Hepatocyte (in vitro differentiated cells): ENCODE measurements around the gene SLC22A23. TPM values are rescaled to one million over a fixed set of nuclear protein-coding genes. Genes with fewer than 3 reads are reported as not detected.

Experiments used
- DNase-seq: peaks from one replicate; pipeline ENCODE4 v3.0.0-alpha.2; 2016; ENCODE audit warnings: low spot score
- H2AFZ ChIP-seq: fragments of 200-600 bp; sonication (generic); 2 replicates; pipeline ENCODE4 v1.6.0; 2016; ENCODE audit warnings: antibody characterized with exemption, mild to moderate bottlenecking
- H3K27ac ChIP-seq: fragments of 200-600 bp; sonication (generic); 2 replicates; pipeline ENCODE4 v1.5.1; 2016; ENCODE audit warnings: mild to moderate bottlenecking
- H3K27me3 ChIP-seq: fragments of 200-600 bp; sonication (generic); 2 replicates; pipeline ENCODE4 v1.6.1; 2016
- H3K36me3 ChIP-seq: fragments of 200-600 bp; sonication (generic); replicated peaks from 2 replicates; pipeline ENCODE4 v1.5.1; 2016; ENCODE audit warnings: low read depth; ENCODE audit not compliant: insufficient read depth
- H3K4me1 ChIP-seq: fragments of 200-600 bp; sonication (generic); 2 replicates; pipeline ENCODE4 v1.5.1; 2016; ENCODE audit warnings: mild to moderate bottlenecking, moderate library complexity; ENCODE audit not compliant: insufficient read depth
- H3K4me2 ChIP-seq: fragments of 200-600 bp; sonication (generic); 2 replicates; pipeline ENCODE4 v1.6.0; 2016
- H3K4me3 ChIP-seq: fragments of 200-600 bp; sonication (generic); 2 replicates; pipeline ENCODE4 v1.5.1; 2016; ENCODE audit warnings: mild to moderate bottlenecking
- H3K79me2 ChIP-seq: fragments of 200-600 bp; sonication (generic); 2 replicates; pipeline ENCODE4 v1.6.0; 2017; ENCODE audit warnings: mild to moderate bottlenecking
- H3K9me2 ChIP-seq: fragments of 200-600 bp; sonication (generic); replicated peaks from 2 replicates; pipeline ENCODE4 v1.6.0; 2017; ENCODE audit warnings: mild to moderate bottlenecking; ENCODE audit not compliant: insufficient read depth
- H3K9me3 ChIP-seq: fragments of 200-600 bp; sonication (generic); 2 replicates; pipeline ENCODE4 v1.5.1; 2016; ENCODE audit warnings: low read depth, mild to moderate bottlenecking
- H4K20me1 ChIP-seq: fragments of 200-600 bp; sonication (generic); 2 replicates; pipeline ENCODE4 v1.6.0; 2016; ENCODE audit warnings: mild to moderate bottlenecking; ENCODE audit not compliant: insufficient read depth, poor library complexity, severe bottlenecking
- EZH2 ChIP-seq: fragments of 200-600 bp; sonication (generic); IDR thresholded peaks from 2 replicates; pipeline ENCODE4 v1.6.1; 2016; ENCODE audit warnings: antibody characterized with exemption, mild to moderate bottlenecking, borderline replicate concordance
- EZH2phosphoT487 ChIP-seq: fragments of 200-600 bp; sonication (generic); IDR thresholded peaks from one replicate; pipeline ENCODE4 v1.6.1; 2018; ENCODE audit warnings: antibody characterized with exemption, mild to moderate bottlenecking, low read depth, moderate library complexity; ENCODE audit not compliant: unreplicated experiment, severe bottlenecking
- WGBS: methylation state at CpG from one replicate; pipeline ENCODE4 v1.1.6; 2016; ENCODE audit warnings: low lambda C conversion rate; ENCODE audit errors: missing lambda C conversion rate; 5-methylcytosine and 5-hydroxymethylcytosine counted together
- polyA plus RNA-seq: library from polyadenylated mRNA; unstranded; fragments of >200 nt; fragmentation: Nextera tagmentation; extraction: Ambion mirVana; gene quantifications from 2 replicates; pipeline ENCODE4 v1.2.1, GENCODE V29; 2016
- total RNA-seq: library from RNA; depleted of rRNA; stranded (reverse); fragments of >200 nt; gene quantifications from 2 replicates; pipeline ENCODE4 v1.2.3, GENCODE V29; 2014
- TF ChIP-seq, protein P1 (sequence below): fragments of 200-600 bp; sonication (generic); IDR thresholded peaks from 2 replicates; pipeline ENCODE4 v1.5.1; 2016; ENCODE audit warnings: antibody characterized with exemption, mild to moderate bottlenecking; ENCODE audit not compliant: poor library complexity

SLC22A23 gene
- total and polyA plus RNA-seq, 2 experiments from 2014 or later = 14.3 to 14.8 TPM

DNA sequence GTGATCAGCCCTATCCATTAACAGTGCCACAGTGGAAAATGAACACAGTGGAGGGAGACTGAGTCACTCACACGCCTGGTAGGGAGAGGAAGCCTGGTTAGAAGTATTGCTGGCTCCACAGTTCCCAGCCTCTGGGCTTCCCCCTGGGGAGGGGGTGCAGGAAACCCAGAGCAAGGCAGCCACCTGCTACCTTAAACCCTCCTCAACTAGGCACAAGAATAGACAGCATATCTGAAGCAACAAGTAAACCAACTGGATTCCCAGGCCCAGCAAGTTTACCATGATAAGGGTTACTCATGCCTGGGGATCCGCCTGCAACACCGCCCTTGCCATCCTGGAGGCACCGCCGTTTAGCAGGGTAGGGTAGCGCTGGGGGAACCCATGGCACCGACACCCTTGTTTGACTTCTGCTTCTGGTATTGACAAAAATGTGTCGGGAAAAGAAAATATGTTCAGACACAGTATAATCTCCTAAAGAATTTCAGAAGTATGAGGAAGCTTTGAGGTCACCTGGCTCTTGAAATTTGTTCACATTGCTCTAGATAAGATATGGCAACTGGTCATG lies 38.3 kb downstream of the SLC22A23 start:
- Histone ChIP-seq H3K9me2 (no peaks in the 10 kb centered on the region), H3K27ac (peak overlapping the region; percentile 87), H3K4me3 (no peak overlapping the region), H3K4me2 (peak overlapping the region; percentile 14), H2AFZ (no peak overlapping the region), H4K20me1 (no peaks in the 10 kb centered on the region), H3K9me3 (no peaks in the 10 kb centered on the region), H3K27me3 (no peaks in the 10 kb centered on the region), H3K4me1 (peaks cover 28% of the 10 kb centered on the region), H3K36me3 (no peaks in the 10 kb centered on the region), H3K79me2 (peaks cover 17% of the 10 kb centered on the region)
- WGBS = 80% methylated on average over 8 of the region's 8 CpGs
- DNase-seq = peak; percentile 44
- no peak for TF ChIP-seq EZH2phosphoT487
- TF ChIP-seq EZH2 = no peak
- TF ChIP-seq, protein P1, sequence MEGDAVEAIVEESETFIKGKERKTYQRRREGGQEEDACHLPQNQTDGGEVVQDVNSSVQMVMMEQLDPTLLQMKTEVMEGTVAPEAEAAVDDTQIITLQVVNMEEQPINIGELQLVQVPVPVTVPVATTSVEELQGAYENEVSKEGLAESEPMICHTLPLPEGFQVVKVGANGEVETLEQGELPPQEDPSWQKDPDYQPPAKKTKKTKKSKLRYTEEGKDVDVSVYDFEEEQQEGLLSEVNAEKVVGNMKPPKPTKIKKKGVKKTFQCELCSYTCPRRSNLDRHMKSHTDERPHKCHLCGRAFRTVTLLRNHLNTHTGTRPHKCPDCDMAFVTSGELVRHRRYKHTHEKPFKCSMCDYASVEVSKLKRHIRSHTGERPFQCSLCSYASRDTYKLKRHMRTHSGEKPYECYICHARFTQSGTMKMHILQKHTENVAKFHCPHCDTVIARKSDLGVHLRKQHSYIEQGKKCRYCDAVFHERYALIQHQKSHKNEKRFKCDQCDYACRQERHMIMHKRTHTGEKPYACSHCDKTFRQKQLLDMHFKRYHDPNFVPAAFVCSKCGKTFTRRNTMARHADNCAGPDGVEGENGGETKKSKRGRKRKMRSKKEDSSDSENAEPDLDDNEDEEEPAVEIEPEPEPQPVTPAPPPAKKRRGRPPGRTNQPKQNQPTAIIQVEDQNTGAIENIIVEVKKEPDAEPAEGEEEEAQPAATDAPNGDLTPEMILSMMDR = no peak

DNA sequence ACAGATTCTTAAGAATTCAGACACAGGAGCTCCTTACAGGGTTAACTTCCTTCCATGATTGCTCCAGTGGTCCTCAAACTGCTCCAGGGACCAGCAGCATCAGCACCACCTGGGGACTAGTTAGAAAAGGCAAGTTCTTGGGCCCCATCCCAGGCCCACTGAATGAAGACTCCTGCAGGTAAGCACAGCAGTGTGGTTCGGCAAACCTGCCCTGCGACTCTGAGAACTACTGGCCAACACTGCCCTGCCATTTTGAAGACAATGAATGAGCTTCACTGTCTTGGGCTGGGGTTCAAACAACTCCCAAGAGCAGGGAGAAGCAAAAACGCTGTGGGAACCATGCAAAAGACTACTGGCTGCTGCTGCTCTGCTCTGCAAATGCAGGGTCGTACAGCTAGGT lies 39.4 kb downstream of the SLC22A23 start:
- no peak for TF ChIP-seq EZH2phosphoT487
- TF ChIP-seq, protein P1 = no peak
- peaks cover 21% of the 10 kb centered on the region for H3K79me2 ChIP-seq

DNA sequence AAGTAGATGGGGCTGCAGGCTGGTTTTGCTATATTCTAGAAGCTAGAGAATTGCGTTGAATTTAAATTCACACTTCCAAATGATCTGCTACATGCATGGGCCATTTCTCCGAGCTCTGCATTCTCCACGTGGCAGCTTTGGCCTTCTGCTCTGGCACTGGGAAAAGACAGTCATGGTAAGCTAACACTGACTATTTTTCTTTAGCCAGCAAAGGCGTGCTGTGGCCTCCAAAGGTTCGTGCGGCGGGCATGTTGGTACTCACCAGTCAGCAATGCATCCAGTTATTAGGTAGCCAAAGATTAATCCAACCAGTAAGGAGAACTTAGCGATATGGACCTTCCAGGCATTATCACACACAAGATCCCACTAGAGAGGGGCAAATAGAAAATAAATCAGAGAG lies 41.4 kb downstream of the SLC22A23 start:
- Histone ChIP-seq H3K27ac (no peak overlapping the region), H3K79me2 (peaks cover 26% of the 10 kb centered on the region), H3K36me3 (no peaks in the 10 kb centered on the region), H3K4me2 (no peak overlapping the region), H3K27me3 (no peaks in the 10 kb centered on the region), H4K20me1 (no peaks in the 10 kb centered on the region), H3K4me3 (no peak overlapping the region), H3K4me1 (peaks cover 22% of the 10 kb centered on the region), H2AFZ (no peak overlapping the region), H3K9me2 (no peaks in the 10 kb centered on the region), H3K9me3 (no peaks in the 10 kb centered on the region)
- 89% methylated on average over 8 of the region's 8 CpGs for WGBS
- DNase-seq = no peak
- TF ChIP-seq EZH2phosphoT487 = no peak
- TF ChIP-seq EZH2 = no peak
- TF ChIP-seq, protein P1 = no peak

More for the DNA sequence above, 39.4 kb downstream of the SLC22A23 start:
- Histone ChIP-seq H3K36me3 (no peaks in the 10 kb centered on the region), H3K9me3 (no peaks in the 10 kb centered on the region), H3K4me2 (no peak overlapping the region), H4K20me1 (no peaks in the 10 kb centered on the region), H3K27me3 (no peaks in the 10 kb centered on the region), H3K4me1 (peaks cover 27% of the 10 kb centered on the region), H3K4me3 (no peak overlapping the region), H3K9me2 (no peaks in the 10 kb centered on the region), H3K27ac (no peak overlapping the region), H2AFZ (no peak overlapping the region)
- DNase-seq = no peak
- whole genome bisulfite sequencing = 85% methylated on average over 4 of the region's 4 CpGs

DNA sequence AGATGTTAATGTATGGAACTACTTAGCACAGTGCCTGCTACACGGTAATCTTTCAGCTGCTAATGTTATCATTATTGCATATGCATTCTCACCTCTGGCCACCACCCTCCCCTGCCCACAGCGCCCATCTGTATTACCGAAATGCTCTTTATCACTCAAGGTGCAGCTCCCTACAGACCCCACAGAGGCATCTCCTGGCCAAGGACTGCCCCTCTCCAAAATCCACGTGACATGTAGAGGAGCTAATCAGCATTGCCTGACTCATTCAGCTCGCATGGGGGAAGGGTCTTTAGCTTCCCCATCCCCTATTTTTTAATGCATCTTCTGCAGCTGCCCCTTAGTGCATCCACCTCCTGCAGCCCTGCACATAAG lies 41.8 kb downstream of the SLC22A23 start:
- TF ChIP-seq, protein P1 = no peak
- TF ChIP-seq EZH2 (no peak), EZH2phosphoT487 (no peak)
- Histone ChIP-seq H3K9me3 (no peaks in the 10 kb centered on the region), H3K79me2 (peaks cover 26% of the 10 kb centered on the region), H3K4me2 (no peak overlapping the region), H3K4me1 (peaks cover 26% of the 10 kb centered on the region), H3K27ac (no peak overlapping the region), H3K9me2 (no peaks in the 10 kb centered on the region), H3K36me3 (no peaks in the 10 kb centered on the region), H3K27me3 (no peaks in the 10 kb centered on the region), H2AFZ (no peak overlapping the region), H3K4me3 (no peak overlapping the region), H4K20me1 (no peaks in the 10 kb centered on the region)
- WGBS = 61% methylated on average over 5 of the region's 5 CpGs
- no peak for DNase-seq
